NCI-H2227 (cell line): ENCODE data around the gene XAB2.

Experiments used
- DNase-seq: peaks from one replicate; lab custom pipeline; 2025; ENCODE audit not compliant: unreplicated experiment; lab: John Stamatoyannopoulos, UW

The XAB2 gene

DNA sequence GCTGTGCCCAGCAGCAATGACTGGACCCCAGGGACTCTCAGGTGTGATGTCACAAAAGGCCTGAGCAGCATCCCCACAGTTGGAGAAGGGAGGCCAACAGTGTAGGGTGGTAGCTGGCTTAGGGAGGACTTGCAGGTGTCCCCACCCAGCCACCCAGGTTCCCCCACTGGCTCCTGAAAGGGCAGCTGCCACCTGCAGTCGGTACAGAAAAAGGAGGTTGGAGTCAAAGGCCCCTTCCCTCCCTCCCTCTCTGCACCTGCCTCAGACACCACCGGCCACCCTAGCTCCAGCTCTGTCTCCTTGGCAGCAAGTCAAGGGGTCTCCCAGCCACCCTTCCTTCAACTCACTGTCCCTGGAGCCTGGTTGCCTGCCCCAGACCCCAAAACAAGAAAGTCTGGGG lies 4.4 kb upstream of the XAB2 start, which contains the start of gene PCP2:
Gene PCP2 (minus strand): TSS at position 22 of the 400 bp plus-strand sequence. CDS start 262 bp downstream, outside the sequence.
- no peak for DNase-seq

DNA sequence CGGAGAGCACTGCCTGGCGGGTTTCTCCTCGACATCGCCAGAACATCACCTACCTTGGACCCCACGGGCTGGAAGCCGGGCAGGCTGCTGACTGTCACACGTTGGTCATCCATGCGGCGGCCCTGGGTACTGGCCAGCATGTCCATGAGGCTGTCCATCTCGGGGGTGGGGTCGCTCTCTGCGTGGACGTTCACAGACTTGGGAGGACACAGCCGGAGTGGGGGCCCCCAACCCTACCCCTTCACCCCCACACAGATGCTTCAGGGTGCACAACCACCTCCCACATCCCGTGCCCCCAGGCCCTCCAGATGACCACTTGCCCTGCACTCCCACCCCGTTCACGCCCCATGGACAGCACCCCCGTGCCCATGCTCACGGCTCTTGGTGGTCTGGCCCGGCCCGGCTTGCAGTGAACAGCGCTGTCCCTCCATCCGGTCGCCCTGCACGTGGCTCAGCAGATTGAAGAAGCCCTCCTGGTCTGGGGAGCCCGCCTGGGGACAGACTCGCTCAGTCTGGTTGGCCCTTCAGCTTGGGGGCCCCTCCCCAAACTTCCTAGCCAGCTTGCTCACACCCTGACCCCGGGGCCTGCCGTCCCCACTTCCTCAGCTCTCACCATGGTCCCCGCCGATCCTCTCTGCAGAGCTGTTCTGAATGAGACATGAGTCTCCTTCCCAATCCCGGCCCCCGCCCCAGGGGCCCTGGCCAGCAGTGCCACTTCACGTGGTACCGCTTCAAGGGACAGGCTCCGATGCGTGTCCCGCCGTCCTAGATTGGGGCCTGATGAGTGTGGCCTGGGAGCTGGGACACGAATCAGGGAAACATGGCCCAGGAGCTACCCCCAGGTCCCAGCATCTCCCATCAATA lies 3.2 kb upstream of the XAB2 start:
- no peak for DNase-seq

DNA sequence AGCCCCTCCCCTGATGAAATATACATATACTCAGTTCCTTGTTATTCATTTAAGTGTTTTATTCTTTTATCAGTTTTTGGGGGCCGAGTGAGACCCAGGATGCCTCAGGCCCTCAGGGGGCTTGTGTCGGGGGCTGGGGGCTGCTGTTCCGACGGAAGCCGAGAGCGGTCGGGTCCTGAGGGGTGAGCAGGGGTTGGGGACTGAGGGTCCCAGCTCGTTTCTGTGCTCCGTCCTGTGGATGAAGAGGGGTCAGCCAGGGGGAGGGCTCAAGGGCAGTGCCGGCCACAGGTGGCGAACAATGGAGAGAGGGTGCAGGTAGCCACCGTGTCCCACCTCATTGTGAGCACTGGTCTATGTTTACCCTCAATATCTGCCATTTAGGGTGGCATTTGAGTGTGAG lies 2.2 kb upstream of the XAB2 start:
- DNase-seq: no peak

DNA sequence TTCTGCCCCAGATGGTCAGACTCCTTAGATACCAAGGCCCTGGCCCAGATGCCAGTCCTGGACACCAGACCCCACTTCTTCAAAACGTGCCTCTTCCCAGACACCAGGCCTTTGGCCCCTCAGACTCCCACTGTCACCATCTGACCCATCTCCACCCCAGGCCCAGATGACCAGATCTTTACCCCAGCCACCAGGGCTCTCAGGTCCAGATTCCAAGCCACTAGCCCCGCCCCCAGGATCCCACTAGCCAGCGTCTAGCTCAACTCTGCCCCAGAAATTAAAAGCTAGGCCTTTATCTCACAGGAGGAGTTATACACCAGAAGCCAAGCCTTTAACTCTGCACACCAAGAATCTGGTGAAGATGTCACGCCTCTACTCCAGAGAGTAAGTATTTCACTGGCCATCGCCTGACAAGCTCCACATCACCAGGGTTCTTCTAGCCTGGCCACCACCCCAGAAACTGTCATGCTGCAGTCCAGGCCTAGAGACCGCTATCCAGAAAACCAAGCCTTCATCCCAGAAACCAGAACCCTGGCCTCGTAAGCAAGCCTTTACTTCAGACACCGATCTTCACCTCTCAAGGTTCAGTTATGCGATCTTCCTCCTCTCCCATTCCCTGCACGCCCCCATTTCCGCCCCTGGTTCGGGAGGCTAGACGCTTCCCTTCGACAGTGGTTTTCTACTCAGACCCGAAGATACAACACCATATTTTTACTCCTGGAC lies 595 bp downstream of the XAB2 start:
- DNase-seq: no peak

DNA sequence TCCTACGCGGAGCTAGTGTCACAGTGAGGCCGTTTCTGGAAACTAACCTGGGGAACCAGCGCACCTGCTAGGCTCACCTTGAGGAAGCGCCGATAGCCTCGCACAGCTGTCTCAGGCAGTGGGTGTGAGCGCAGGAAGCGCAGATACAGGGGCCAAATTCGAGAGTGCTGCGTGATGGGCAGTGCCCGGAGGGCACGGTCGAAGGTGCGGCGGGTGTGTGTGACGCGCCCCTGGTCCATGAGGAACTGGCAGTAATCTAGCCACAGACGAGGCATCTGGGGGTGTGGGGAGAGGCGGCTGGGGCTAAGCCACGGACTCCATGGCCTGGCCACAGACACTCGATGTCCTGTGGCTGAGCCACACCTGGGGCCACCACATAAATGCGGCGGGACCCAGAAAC lies 2.2 kb downstream of the XAB2 start:
- no peak for DNase-seq

DNA sequence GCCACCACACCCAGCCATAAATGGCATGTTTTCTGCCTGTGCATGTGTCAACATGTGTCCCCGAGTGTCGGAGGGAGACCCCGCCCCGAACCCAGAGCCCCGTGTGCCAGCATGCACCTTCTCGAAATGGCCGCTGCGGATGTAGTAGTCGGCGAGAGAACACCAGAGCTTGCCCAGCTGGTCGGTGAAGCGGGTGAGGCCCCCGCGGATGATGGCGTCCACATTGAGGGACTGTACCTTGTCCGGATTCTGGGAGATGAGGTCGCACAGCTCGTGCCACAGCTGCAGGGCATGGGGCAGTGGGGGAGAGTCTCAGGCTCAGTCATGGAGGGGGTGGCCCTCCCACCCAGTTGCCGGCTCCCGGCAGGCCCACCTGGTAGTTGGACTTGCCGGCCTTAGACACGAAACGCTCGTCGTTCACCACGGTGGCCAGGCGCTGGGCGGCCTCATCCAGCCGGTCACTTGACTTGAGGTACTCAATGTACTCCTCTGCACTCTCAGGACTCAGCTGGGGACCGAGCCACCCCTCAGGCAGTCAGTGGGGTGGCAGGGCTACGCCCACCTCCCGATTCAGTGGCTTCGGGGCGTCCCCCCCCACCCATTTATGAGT lies 3.5 kb downstream of the XAB2 start:
- no peak for DNase-seq

DNA sequence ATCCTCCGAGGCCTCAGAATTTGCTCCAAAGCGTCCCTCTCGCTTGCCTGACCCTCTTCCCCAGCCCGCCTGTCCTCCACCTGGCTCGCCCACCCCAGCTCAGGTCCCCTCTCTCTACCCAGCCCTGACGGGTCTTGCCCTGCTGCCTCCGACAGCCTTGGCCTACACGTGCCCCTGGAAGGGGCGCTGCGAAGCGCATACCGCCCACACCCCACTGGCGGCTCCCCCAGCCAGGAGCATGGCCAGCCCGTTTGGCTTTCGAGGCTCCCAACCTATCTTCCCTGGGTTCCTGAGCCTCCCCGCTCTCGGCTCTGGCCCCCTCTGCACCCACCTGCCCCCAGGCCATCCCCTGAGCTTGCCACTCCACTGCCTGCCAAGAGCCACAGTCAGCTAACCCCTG lies 4.5 kb downstream of the XAB2 start:
- no peak for DNase-seq

DNA sequence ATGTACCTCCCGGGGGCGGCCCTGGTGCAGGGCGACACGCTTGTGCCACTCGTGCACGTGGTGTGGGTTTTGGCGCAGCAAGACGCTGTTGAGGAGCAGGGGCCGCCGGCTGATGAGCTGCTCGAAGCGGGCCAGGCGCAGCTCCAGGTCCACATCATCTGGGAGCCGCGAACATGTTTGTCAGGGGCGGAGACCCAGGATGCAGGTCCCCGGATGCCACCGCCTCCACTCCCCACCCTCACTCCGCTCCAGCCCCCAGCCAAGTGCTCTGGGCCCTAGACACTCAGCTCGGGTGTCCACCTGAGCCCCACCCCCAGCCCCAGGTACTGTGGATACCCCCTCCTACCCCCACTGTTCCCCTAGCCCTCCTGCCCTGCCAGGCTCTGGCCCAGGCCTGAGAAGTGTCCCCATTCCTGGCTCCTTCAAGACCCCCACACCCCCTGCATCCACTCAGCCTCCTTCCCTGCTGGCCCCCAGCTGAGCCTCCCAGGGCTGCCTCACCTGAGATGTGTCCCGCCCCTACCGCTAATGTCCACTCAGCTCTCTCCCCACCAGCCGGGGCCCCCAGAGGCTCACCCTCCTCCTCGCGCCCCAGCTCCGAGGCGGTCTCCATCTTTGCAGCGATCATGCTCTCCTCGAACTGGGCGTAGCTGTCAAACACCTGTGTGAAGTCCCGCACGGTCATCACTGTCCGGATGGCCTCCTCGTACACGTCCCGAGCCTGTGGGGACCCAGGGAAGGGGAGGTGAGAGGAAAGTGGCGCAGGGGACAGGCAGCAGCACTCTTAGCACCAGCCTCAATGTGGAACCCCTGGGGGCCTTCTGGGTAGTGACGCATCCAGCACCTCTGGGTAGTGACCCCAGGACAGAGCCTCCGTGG lies 5.4 kb downstream of the XAB2 start:
- no peak for DNase-seq

DNA sequence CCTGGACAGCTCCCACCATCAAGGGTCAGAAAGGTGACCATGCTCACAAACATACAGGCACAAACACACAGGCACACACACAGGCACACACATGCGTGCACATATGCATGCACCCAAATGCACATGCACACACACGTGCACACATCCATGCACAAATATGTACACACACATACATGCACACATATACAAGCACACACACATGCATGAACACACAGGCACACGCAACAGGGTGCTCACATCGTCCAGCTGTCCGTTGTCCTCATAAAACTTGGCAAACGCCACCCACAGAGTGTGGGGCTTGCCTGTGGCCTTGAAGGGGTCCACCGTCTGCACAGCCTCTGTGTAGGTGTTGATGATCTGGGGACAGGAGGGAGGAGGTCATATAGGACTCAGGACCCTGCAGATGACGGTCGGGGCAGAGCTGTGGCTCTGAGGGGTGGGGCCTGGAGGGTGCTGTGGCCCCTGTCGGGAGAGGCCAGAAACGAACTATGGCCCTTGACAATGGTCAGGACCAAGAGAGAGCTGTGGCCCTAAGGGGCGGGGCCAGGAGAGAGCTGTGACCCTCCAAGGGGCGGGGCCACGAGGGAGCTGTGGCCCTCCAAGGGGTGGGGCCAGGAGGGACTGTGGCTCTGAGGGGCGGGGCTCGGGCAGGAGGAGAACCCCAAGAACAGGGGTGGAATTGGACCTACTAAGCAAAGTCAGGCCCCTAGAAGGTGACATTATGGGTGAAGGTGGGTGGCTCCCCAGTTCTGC lies 6.2 kb downstream of the XAB2 start:
- no peak for DNase-seq

DNA sequence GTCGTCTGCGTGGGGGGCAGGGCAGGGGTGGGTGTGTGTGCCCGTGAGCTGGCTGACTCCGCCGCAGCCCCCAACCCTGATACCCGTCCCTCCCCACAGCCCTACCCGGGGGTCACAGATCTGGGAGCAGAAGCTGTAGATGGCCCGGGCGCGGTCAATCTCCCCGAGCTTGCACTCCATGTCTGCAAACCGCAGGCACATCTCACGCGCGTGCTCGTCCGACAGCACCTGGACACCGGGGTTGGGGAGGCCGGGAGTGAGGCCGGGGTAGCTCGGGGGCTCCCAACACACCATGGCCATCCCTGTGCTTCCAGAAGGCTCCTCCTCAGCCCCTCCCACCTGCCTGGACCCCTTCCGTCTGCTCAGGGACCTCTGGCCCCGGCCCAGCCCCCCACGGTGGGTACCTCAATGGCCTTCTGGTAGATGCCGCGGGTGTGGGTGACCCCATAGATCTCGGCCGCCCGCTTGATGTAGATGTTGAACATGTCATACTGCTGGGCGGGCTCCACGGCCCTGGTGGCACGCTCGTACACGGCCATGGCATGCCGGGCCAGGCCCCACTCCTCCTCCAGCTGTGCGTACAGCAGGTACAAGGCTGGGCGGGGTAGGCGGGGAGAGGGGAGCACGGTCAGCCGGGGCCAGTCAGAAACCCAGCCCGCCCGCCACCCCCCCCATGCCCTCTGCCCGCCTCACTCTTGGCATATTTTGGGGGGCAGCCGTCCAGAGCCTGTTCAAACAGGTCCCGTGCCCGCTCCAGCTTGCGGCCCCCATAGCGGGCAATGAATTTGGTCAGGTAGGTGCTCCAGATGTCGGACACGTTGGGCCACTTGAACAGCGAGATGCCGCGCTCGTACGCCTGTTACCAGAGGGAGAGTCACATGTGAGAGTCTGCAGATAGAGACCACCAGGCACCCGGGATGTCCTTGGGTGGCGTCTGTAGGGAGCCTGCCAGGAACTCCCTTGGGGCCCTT lies 8.6 kb downstream of the XAB2 start:
- DNase-seq: no peak

DNA sequence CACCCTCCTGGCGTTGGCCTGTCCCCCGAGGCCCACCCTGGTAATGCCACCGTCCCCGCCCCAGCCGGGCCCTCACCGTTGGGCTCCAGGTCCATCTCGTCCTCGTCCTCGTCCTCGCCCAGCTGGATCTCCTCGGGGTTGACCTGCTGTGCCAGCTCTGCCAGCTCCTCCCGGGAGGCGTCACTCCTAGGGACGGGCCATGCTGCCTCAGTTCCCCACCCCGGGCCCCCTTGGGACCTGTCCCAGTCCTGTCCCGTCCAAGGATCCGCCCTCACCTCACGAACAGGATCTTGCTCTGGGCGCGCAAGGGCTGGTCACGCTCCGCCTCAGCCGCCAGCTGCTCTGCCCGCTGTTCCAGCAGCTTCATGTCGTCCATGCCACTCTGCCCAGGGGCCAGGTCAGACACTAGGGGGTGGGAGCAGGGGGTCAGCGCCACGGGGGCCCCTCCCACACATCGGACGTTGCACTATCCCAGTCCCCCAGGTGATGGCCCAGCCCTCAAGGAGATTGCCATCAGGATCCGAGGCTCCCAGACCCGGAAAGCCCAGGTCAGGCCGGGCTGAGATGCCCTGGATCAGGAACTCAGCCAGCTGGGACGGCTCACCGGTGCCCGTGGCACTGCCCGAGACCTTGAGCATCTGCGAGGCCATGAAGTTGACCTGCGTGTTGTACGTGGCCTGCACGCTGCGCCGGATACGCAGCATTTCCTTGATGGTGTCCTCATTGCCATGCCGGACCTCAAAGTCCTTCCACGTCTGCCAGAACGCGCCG lies 9.5 kb downstream of the XAB2 start:
- no peak for DNase-seq

DNA sequence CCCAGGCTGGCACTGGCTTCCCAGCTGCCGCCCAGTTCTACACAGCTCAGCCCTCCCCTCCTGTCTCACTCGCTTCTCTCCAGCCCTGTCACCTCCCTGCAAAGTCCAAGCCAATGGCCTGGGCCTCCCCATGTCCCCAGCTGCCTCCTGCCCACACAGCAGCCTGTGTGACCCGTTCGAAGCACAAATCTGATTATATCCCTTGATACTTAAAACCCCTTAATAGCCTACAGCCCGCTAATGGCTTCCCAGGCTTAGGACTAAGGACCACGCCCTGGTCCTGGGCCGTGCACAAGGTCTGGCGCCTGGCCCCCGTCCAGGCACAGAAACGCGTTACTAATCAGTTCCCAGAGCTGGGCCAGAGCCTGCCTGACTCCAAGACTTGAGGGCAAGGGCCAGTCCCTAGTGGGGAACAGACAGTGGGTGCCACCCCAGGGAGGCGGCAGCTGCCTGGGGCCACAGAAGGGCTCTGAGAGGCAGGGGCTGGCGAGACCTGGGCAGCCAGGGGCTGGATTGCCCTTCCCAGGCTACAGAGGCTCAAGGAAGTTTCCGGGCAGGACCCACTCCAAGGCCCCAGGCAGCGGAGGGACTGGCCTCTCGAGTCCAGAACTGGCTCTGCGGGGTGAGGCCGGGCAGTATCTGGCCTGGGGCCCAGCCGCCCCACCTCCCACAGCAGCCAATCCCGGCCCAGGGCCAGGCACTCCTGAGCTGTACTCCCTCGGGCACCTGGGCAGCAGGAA lies 10.4 kb downstream of the XAB2 start:
- DNase-seq: no peak

DNA sequence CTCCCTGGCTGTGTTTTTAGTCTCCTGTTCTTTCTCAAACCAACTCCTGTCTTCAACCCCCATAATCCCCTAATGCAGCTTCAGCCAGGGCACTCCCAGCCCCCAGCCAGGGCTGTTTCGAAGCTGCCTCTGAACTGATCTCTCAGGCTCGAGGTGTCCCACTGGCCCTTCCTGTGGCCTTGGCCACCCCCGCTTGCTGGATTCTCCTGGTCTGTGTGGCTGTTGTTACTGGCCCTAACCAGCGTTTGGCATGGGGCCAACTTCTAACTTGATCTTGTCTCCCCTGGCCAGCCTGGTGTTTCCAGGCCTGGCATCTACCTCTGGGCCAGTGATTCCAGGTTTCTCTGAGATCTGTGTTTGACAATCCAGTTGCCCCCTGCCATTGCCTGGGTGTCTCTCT lies 11.0 kb downstream of the XAB2 start:
- DNase-seq: no peak

DNA sequence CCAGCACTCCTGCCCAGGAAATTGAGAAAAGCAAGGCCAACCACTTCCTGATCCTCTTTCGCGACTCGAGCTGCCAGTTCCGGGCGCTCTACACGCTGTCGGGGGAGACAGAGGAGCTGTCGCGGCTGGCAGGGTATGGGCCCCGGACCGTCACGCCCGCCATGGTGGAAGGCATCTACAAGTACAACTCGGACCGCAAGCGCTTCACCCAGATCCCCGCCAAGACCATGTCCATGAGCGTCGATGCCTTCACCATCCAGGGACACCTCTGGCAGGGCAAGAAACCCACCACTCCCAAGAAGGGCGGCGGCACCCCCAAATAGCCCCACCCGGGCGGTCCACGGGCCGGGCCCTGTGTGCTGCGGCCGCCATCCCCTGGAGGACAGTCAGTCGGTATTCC lies 11.6 kb downstream of the XAB2 start:
- DNase-seq: no peak

DNA sequence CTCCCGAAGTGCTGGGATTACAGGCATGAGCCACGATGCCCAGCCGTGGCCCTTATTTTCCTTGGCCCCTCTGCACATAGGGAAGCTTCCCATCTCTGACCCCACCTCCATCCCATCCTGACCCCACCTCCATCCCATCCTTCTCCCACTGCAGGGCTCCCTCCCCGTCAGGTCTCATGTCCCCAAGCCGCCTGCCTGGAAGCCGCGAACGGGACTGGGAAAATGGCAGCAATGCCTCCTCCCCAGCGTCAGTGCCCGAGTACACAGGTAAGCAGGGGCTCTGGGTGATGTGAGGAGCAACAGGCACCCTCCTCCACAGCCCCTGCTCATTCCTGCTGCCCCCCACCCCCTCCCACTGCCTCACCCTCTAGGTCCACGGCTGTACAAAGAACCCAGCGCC lies 12.2 kb downstream of the XAB2 start:
- no peak for DNase-seq

DNA sequence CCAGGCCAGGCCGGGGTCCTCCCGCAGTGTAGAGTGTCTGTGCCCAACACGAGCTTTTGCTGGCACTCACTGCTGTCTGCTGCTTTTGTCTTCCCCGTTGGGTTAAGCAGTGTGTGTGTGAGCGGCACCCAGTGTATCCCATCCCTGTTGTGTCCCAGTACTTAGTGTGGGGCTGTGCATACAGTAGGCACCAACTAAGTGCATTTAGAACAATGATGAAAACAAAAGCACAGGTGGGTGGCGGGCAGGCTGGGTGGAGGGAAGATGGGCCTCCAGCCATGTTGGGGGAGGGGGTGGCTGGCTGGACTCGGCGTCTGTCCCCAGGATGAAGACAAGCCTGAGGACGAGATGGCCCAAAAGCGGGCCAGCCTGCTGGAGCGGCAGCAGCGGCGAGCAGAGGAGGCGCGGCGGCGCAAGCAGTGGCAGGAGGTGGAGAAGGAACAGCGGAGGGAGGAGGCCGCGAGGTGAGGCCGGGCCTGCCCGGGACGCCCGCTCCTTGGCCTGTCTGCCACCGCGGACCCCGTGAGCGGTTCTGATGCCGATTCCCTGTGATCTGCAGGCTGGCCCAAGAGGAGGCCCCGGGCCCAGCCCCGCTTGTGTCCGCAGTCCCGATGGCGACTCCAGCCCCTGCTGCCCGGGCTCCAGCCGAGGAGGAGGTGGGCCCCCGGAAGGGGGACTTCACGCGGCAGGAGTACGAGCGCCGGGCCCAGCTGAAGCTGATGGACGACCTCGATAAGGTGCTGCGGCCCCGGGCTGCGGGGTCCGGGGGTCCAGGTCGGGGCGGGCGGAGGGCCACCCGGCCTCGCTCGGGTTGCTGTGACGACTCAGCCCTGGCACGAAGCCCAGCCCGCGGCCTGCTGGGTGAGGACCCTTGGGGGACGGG lies 14.2 kb downstream of the XAB2 start:
- DNase-seq: no peak
